Measurements from ENCODE around the gene RAB20.
"Not testable (repeated sequence)": the region's sequence is repeated elsewhere in the genome, so short reads cannot be mapped to it uniquely, and the experiment has no call there.

The RAB20 gene

GRCh38 chr13:110576070-110576394 is 14.5 kb upstream of the RAB20 start:
- no peak overlapping the region for H3K4me3 ChIP-seq (ENCODE audit: low read depth, low read length)
- TF ChIP-seq, protein P1, sequence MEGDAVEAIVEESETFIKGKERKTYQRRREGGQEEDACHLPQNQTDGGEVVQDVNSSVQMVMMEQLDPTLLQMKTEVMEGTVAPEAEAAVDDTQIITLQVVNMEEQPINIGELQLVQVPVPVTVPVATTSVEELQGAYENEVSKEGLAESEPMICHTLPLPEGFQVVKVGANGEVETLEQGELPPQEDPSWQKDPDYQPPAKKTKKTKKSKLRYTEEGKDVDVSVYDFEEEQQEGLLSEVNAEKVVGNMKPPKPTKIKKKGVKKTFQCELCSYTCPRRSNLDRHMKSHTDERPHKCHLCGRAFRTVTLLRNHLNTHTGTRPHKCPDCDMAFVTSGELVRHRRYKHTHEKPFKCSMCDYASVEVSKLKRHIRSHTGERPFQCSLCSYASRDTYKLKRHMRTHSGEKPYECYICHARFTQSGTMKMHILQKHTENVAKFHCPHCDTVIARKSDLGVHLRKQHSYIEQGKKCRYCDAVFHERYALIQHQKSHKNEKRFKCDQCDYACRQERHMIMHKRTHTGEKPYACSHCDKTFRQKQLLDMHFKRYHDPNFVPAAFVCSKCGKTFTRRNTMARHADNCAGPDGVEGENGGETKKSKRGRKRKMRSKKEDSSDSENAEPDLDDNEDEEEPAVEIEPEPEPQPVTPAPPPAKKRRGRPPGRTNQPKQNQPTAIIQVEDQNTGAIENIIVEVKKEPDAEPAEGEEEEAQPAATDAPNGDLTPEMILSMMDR (IDR thresholded peaks at IDR 0.05; ENCODE audit: low read depth, low read length, missing control alignments), result no peak
- no peak for DNase-seq (ENCODE audit: low read depth)

GRCh38 chr13:110575322-110576069 is 14.0 kb upstream of the RAB20 start:
- H3K4me3 ChIP-seq (ENCODE audit: low read depth, low read length), result peak overlapping the region; percentile 33
- TF ChIP-seq, protein P1 (IDR thresholded peaks at IDR 0.05; ENCODE audit: low read depth, low read length, missing control alignments), result no peak
- DNase-seq (ENCODE audit: low read depth), result peak; percentile 65

DNA sequence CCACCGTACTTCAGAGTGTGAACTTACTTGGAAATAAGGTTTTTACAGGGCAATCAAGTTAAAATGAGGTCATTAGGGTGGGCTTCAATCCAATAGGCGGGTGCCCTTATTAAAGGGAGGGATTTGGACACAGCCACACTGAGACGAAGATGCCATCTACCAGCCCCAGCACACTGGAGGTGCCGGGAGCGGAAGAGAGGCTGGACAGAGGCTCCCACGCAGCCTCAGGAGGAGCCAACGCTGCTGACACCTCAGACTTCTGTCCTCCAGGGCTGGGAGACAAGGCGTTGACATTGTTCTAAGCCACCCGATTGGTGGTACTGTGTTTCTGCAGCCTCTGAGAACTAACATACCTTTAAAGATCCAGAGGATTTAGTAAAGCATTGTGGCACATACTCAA is 12.6 kb upstream of the RAB20 start:
- no peak overlapping the region for H3K4me3 ChIP-seq (ENCODE audit: low read depth, low read length)
- TF ChIP-seq, protein P1 (IDR thresholded peaks at IDR 0.05; ENCODE audit: low read depth, low read length, missing control alignments), result no peak
- no peak for DNase-seq (ENCODE audit: low read depth)

DNA sequence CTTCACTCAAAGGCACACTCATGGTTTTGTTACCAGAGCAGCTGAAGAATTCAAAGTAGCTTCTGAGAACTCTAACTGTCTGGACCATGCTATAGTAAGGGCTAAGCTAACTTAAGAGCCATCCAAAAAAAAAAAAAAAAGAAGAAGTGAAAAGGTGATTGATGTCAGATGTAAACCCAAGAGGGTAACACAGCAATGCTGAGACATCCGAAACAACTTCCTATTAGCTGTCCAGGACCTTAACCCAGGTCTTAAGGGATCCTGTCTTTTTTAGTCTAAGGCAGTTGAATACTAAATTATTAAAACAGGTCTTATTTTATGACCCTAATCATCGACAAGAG is 11.2 kb upstream of the RAB20 start:
- no peak for DNase-seq (ENCODE audit: low read depth)
- TF ChIP-seq, protein P1 (IDR thresholded peaks at IDR 0.05; ENCODE audit: low read depth, low read length, missing control alignments), result no peak
- no peak overlapping the region for H3K4me3 ChIP-seq (ENCODE audit: low read depth, low read length)

- TF ChIP-seq, protein P1 (IDR thresholded peaks at IDR 0.05; ENCODE audit: low read depth, low read length, missing control alignments), result no peak
- no peak for DNase-seq (ENCODE audit: low read depth)
- no peak overlapping the region for H3K4me3 ChIP-seq (ENCODE audit: low read depth, low read length)
These were observed 10.6 kb upstream of the RAB20 start for GRCh38 chr13:110571896-110572777.

GRCh38 chr13:110570886-110571285 is 9.4 kb upstream of the RAB20 start:
- H3K4me3 ChIP-seq (ENCODE audit: low read depth, low read length), result no peak overlapping the region
- TF ChIP-seq, protein P1 (IDR thresholded peaks at IDR 0.05; ENCODE audit: low read depth, low read length, missing control alignments), result no peak
- DNase-seq (ENCODE audit: low read depth), result no peak

DNA sequence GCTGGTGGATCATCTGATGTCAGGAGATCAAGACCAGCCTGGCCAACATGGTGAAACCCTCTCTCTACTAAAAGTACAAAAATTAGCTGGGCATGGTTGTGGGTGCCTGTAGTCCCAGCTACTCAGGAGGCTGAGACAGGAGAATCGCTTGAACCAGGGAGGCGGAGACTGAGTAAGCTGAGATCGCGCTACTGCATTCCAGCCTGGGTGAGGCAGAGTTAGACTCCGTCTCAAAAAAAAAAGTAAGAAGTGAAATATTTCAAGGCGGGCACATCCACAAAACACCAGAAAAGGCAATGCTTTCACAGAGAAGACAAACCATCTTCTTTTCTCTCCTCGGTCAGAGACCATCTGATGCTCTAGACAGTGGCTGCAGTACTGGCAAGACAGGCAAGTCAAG is 8.4 kb upstream of the RAB20 start:
- not testable (repeated sequence) for H3K4me3 ChIP-seq (ENCODE audit: low read depth, low read length); DNase-seq (ENCODE audit: low read depth)

Measured in GM12864 (cell line).